ENCODE measurements around the gene FRMD1.

Gene FRMD1

GRCh38 chr6:168126566-168127383, 47.8 kb upstream of the FRMD1 start:
- TF ChIP-seq CTCF (IDR thresholded peaks at IDR 0.05; ENCODE audit: borderline replicate concordance, extremely low read depth, low read length, poor library complexity, severe bottlenecking) (no peak), EZH2 (IDR thresholded peaks at IDR 0.05; ENCODE audit: borderline replicate concordance, low read depth, low read length, severe bottlenecking) (no peak)
- H3K79me2 ChIP-seq (ENCODE audit: insufficient read depth, low read length) = no peaks in the 10 kb centered on the region
- DNase-seq = no peak

GRCh38 chr6:168125429-168126001, 46.5 kb upstream of the FRMD1 start:
- no peak for TF ChIP-seq EZH2 (IDR thresholded peaks at IDR 0.05; ENCODE audit: borderline replicate concordance, low read depth, low read length, severe bottlenecking)
- TF ChIP-seq CTCF (IDR thresholded peaks at IDR 0.05; ENCODE audit: borderline replicate concordance, extremely low read depth, low read length, poor library complexity, severe bottlenecking) = no peak
- Histone ChIP-seq H3K9ac (ENCODE audit: low read depth, low read length) (no peak overlapping the region), H3K4me1 (ENCODE audit: insufficient read depth, low read length) (no peaks in the 10 kb centered on the region), H3K27ac (ENCODE audit: low read length) (no peak overlapping the region), H3K4me2 (ENCODE audit: insufficient read depth, low read length) (no peak overlapping the region), H3K9me3 (ENCODE audit: insufficient read depth, low read length, severe bottlenecking) (peaks cover 13% of the 10 kb centered on the region), H3K4me3 (ENCODE audit: low read depth in 1 of 2, low read length in 2 of 2) (no peak overlapping the region), H2AFZ (ENCODE audit: low read depth, low read length) (no peak overlapping the region), H4K20me1 (ENCODE audit: insufficient read depth, low read length) (no peaks in the 10 kb centered on the region), H3K79me2 (ENCODE audit: insufficient read depth, low read length) (no peaks in the 10 kb centered on the region), H3K27me3 (ENCODE audit: insufficient read depth, low read length, poor library complexity) (no peaks in the 10 kb centered on the region), H3K36me3 (ENCODE audit: insufficient read depth, low read length) (no peaks in the 10 kb centered on the region)
- DNase-seq = no peak
- no peak for ATAC-seq (ENCODE audit: insufficient read depth, low read depth)

More at GRCh38 chr6:168126566-168127383, 47.8 kb upstream of the FRMD1 start:
- peaks cover 9% of the 10 kb centered on the region for H3K9me3 ChIP-seq (ENCODE audit: insufficient read depth, low read length, severe bottlenecking)
- H3K27me3 ChIP-seq (ENCODE audit: insufficient read depth, low read length, poor library complexity) = no peaks in the 10 kb centered on the region
- no peaks in the 10 kb centered on the region for H3K4me1 ChIP-seq (ENCODE audit: insufficient read depth, low read length)
- no peak overlapping the region for H3K4me2 ChIP-seq (ENCODE audit: insufficient read depth, low read length)
- H3K36me3 ChIP-seq (ENCODE audit: insufficient read depth, low read length) = no peaks in the 10 kb centered on the region
- no peak for ATAC-seq (ENCODE audit: insufficient read depth, low read depth)
- no peak overlapping the region for H2AFZ ChIP-seq (ENCODE audit: low read depth, low read length)
- H3K27ac ChIP-seq (ENCODE audit: low read length) = no peak overlapping the region
- no peak overlapping the region for H3K9ac ChIP-seq (ENCODE audit: low read depth, low read length)
- H4K20me1 ChIP-seq (ENCODE audit: insufficient read depth, low read length) = no peaks in the 10 kb centered on the region
- no peak overlapping the region for H3K4me3 ChIP-seq (ENCODE audit: low read depth in 1 of 2, low read length in 2 of 2)

GRCh38 chr6:168124921-168125320, 45.9 kb upstream of the FRMD1 start:
- Histone ChIP-seq H3K79me2 (ENCODE audit: insufficient read depth, low read length) (no peaks in the 10 kb centered on the region), H3K4me3 (ENCODE audit: low read depth in 1 of 2, low read length in 2 of 2) (no peak overlapping the region), H3K27me3 (ENCODE audit: insufficient read depth, low read length, poor library complexity) (no peaks in the 10 kb centered on the region), H2AFZ (ENCODE audit: low read depth, low read length) (no peak overlapping the region), H3K4me1 (ENCODE audit: insufficient read depth, low read length) (no peaks in the 10 kb centered on the region), H3K36me3 (ENCODE audit: insufficient read depth, low read length) (no peaks in the 10 kb centered on the region), H3K27ac (ENCODE audit: low read length) (no peak overlapping the region), H3K9me3 (ENCODE audit: insufficient read depth, low read length, severe bottlenecking) (peaks cover 13% of the 10 kb centered on the region), H4K20me1 (ENCODE audit: insufficient read depth, low read length) (no peaks in the 10 kb centered on the region), H3K9ac (ENCODE audit: low read depth, low read length) (no peak overlapping the region), H3K4me2 (ENCODE audit: insufficient read depth, low read length) (no peak overlapping the region)
- ATAC-seq (ENCODE audit: insufficient read depth, low read depth) (no peak), DNase-seq (no peak)
- no peak for TF ChIP-seq EZH2 (IDR thresholded peaks at IDR 0.05; ENCODE audit: borderline replicate concordance, low read depth, low read length, severe bottlenecking)
- no peak for TF ChIP-seq CTCF (IDR thresholded peaks at IDR 0.05; ENCODE audit: borderline replicate concordance, extremely low read depth, low read length, poor library complexity, severe bottlenecking)
